GM18526 (cell line): ENCODE data around the gene TBC1D8.

ENCODE experiments used
- POLR2A ChIP-seq: IDR thresholded peaks from 3 replicates; pipeline ENCODE4 v1.6.1; 2011; ENCODE audit not compliant: insufficient read length; ENCODE audit errors: extremely low read depth

TBC1D8 gene

GRCh38 chr2:101047075-101047766 lies 104.0 kb downstream of the TBC1D8 start:
- TF ChIP-seq POLR2A: no peak

DNA sequence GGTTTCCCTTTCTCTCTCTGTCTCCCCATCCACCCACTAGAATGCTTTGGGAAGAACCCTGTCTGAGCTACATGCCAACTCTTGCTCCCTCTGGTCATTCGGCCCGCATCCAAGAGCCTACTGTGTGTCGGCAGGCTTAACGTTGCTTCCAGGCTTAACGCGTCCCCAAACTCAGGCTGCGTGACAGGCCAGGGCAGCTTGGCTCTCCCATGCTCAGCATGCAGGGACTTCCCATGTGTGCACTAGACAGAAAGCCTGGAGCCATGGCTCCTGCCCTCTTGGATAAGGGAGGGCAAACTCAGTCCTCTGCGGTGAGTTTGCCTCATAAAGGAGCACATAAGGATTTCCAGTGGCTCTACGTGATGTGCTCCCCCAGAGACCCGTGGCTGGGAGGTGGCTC lies 105.9 kb downstream of the TBC1D8 start:
- TF ChIP-seq POLR2A: no peak

- TF ChIP-seq POLR2A: no peak
Observed at GRCh38 chr2:101041413-101041812, 109.8 kb downstream of the TBC1D8 start.

DNA sequence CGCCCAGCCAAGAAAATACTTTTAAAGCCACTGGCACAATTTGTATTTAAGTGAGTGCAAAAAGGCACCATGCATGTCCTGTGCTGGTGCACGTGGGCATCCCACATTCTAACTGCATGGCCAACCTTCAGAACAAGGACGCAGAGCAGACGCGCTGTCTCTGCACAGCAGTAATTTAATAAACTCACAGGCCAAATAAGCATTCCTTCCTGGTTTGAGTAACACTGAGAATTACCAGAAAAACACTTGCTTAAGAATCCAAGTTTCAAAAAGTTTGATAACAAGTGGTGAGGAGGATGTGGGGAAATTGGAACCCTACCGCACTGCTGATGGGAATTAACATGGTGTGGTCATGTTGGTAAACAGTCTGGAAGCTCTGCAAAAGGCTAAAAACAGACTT lies 110.4 kb downstream of the TBC1D8 start:
- TF ChIP-seq POLR2A: no peak

GRCh38 chr2:101040072-101040471 lies 111.1 kb downstream of the TBC1D8 start:
- TF ChIP-seq POLR2A: no peak

DNA sequence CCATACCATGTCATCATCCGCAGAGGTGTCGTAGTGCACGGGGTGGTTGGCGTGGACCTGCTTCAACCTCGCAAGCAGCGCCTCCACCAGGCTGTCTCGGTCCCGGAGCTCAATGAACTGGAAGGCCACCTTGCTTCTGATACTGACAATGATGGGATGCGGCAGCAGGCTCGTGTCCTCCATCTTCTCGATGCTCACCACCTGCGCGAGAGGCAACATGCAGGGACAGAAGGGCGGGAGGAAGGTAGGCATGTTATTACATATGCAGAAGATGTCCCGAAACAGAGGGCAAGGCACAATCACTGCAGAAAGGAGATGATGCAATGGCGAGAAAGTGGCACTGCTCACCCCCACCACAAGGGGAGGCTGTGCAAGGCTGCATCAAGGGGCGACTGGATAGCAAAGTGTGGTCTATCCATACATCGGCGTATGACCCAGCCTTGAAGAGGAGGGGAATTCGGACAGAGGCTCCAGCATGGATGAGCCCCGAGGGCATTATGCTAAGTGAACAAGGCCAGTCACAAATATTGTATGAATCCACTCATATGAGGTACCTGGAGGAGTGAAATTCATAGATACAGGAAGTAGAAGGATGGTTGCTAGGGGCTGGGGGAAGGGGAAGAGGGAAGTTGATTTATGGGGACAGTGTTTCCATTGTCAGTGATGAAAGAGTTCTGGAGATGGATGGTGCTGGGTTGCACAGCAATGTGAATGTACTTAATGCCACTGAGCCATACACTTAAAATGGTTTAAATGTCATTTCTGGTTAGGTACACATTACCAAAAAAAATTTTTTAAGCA lies 112.5 kb downstream of the TBC1D8 start:
- TF ChIP-seq POLR2A: no peak

- no peak for TF ChIP-seq POLR2A
Observed at GRCh38 chr2:101037161-101037755, 113.9 kb downstream of the TBC1D8 start.

GRCh38 chr2:101036562-101036961 lies 114.6 kb downstream of the TBC1D8 start:
- TF ChIP-seq POLR2A: no peak

DNA sequence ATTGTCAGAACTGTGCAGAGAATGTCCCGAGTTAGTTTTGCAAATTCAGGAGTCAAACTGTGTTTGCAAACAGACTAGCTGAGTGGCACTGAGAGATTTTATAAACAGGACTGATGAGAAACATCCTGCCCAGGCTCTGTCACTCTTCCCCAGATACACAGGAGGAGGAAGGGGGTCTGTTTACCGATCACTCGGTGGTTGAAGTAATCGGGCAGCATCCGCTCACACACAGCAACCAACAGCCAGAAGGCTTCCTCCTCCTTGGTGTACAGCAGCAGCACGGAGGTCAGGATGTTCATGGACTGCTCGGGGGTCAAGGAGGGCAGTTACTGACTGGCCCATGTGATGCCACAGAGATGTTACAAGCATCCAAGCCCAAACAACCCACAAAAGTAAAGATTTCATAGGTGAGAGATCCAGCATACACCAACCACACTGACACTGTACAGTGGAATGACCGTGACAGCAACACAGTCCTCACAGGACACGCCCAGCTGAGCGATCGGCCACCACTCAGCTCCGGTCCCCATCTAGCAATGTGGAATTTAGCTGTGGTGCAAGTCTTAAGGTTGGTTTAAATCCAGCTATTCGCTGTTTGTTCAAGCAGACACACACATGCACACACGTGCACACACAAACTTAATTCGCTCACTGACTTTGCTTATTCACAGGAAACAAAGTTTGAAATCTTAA lies 119.0 kb downstream of the TBC1D8 start:
- TF ChIP-seq POLR2A: no peak

DNA sequence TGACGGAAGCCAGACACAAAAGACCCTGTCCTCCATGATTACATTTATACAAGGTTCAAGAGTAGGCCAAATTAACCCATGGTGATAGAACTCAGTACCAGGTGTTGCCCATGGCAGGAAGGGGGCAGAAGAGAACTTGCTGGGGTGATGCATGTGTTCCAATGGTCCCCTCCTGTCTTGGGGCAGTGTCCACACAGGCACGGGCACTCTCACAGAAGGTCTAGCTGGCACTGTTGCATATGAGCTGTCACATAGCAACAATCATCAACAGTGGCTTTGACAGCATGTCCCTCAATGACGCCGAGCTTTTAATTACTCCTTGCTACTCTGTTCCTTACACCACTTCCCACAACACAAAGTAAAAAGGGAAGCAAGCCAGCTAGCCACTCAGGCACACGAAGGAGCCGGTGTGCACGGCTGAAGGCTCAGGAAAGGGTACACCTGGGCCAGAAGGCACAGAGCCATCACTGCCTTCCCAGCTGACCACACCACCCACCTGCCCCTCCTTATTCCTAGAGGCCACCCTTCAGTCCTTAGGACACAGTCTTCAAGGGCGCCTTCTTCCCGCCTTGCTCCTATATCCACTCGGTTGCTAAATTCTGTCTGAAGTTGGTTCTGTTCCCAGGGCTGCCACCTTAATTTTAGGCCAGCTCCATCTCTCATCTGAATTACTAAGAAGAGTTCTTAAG lies 120.2 kb downstream of the TBC1D8 start:
- TF ChIP-seq POLR2A: no peak

- TF ChIP-seq POLR2A: no peak
Observed at GRCh38 chr2:101027852-101028251, 123.3 kb downstream of the TBC1D8 start.

DNA sequence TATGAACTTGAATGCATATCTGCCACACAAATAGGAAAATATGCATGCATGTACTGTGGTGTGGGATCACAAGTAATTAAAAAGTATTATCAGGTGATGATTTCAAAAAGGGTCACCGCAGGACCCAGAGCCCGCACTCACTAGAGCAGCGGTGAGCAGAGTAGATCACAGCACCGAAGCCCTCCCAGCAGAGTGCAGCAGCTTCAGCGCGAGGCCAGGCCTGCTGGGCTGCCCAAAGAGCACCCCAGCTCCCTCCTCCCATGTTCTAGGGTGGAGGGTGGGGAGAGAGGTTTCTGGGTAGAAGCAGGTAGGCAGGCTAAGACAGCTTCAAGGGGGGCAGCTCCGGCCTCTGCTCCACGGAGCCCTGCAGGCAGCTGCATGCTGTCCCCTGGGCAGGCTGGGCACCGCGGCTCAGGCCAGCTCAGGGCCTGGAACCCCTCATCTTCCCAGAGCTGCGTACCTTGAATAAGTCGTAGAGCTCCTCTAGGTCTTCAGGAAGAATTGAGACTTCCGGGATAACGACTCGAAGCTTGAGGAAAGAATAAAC lies 124.2 kb downstream of the TBC1D8 start:
- no peak for TF ChIP-seq POLR2A

- TF ChIP-seq POLR2A: no peak
Observed at GRCh38 chr2:101026253-101026701, 124.9 kb downstream of the TBC1D8 start.

- TF ChIP-seq POLR2A: no peak
Observed at GRCh38 chr2:101025561-101025960, 125.6 kb downstream of the TBC1D8 start.

DNA sequence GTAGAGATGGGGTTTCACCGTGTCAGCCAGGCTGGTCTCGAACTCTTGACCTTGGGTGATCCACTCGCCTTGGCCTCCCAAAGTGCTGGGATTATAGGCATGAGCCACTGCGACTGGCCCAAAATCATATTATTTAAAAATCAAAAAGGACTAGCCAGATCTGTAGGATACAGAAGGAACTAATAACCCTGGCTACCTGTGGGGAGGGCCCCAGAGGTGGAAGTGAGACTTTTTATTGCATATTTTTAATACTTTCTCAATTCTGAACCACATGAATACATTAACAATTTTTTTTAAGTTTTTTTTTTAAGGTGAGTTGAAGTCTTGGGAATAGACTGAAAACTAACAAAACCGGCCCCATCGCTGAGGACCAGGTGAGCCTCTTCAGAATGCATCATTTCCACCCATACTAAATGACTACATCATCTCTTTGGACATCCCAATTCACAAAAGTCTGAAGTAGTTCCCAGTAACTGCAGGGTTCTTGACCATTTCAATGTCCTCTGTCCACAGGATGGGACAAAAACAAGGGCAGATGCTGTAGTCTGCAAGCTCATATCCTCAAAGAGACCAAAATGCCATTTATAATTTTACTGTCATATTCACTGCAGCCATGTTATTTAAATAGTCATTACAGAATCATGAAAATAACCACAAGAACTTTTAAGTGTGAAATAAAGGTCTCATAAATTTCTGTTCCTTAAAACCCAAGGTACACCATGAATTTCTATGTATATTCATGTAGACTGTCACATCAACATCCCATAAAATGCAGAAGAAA lies 127.7 kb downstream of the TBC1D8 start:
- no peak for TF ChIP-seq POLR2A
